ENCODE data around the gene HELB. TPM values are rescaled to one million over a fixed set of nuclear protein-coding genes. Genes with fewer than 3 reads are reported as not detected.

Gene HELB
- total RNA-seq, result 0.84 and 1.1 TPM in 2 replicates

GRCh38 chr12:66301944-66302826 lies at the start of gene HELB:
Gene HELB (plus strand): TSS chr12:66302493. CDS start chr12:66302604, 111 bp downstream.

Other genes starting within 250 kb of the HELB start
- gene LLPH, start 171.7 kb upstream of the HELB start, total RNA-seq, result 11.9 and 14.0 TPM in 2 replicates
- gene TMBIM4, start 132.5 kb upstream of the HELB start, total RNA-seq, result 55.9 and 89.0 TPM in 2 replicates
- 0.56 and 1.2 TPM in 2 replicates for gene IRAK3, start 113.3 kb upstream of the HELB start, total RNA-seq

Data from airway epithelial cell (primary cell).